HS-27A (cell line): ENCODE data around the gene TBCK.

Source experiments
- DNase-seq: peaks from one replicate; pipeline ENCODE4 v3.0.0-alpha.2; 2012; ENCODE audit warnings: low read depth, missing footprints

Gene TBCK

GRCh38 chr4:106038908-106039307, 277.1 kb downstream of the TBCK start:
- DNase-seq: no peak

- no peak for DNase-seq
Measured at GRCh38 chr4:106038012-106038411, 278.0 kb downstream of the TBCK start.

- DNase-seq: no peak
Measured at GRCh38 chr4:106036848-106037247, 279.2 kb downstream of the TBCK start.

GRCh38 chr4:106036334-106036733, 279.7 kb downstream of the TBCK start:
- no peak for DNase-seq

- DNase-seq: no peak
Measured at GRCh38 chr4:106035204-106035603, 280.8 kb downstream of the TBCK start.

DNA sequence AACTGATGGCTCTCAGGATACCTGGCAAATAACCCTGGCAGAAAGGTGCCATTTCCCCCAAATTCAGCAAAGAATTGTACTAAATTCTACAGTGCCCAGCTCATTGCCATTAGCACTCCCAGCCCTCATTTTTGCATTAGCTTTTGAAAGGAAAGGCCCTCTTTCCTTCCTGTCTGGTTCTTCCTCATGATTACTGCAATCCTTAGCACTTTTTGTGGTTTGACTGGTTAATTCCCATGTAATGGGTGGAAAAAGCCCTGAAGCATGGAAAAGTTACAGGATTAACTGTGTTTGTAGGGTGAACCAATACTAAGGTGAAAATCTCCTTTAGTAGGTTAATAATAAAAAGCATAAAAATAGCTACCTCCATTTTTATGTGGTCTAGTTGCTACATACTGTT, 281.3 kb downstream of the TBCK start:
- DNase-seq: no peak

- DNase-seq: no peak
Measured at GRCh38 chr4:106034220-106034619, 281.8 kb downstream of the TBCK start.

DNA sequence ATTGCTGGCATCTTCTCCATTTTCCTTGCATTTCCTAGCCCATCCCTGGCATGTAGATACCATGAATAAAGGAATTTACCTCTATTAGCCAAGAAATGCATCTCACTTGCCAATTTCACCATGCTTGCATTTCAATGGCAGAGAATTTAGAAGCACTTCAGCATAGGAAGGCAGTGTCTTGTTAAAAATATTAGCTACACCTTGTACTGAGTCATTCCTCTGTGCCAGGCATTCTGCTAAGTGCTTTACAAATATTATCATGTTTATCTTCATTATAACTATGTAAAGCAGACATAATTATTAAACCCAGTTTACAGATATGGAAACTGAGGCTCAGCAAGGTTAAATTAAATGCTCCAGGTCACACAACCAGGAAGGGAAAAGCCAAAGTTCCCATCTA, 282.5 kb downstream of the TBCK start:
- no peak for DNase-seq

GRCh38 chr4:106032851-106033286, 283.1 kb downstream of the TBCK start:
- DNase-seq: peak; percentile 17

GRCh38 chr4:106022454-106022853, 293.6 kb downstream of the TBCK start:
- no peak for DNase-seq

GRCh38 chr4:106021737-106022410, 294.1 kb downstream of the TBCK start:
- DNase-seq: peak; percentile 5

DNA sequence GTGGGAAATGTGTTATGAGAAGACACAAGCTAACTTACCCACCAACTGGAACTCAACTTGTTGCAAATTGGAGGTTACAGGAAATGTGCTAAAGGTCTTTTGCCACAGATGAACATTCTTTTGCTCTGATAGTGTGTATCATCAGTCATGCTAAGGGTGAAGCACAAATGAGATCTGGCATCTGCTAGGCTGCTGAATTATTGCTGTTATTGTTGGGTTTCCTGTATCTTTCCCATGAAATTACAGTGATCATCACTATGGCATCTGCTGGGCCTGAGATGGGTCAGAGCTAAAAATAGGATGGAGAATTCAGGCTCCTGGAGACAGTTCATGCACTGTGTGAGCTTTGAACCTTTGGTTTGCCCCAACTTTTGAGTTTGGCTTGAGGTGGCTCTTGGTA, 296.2 kb downstream of the TBCK start:
- DNase-seq: no peak

DNA sequence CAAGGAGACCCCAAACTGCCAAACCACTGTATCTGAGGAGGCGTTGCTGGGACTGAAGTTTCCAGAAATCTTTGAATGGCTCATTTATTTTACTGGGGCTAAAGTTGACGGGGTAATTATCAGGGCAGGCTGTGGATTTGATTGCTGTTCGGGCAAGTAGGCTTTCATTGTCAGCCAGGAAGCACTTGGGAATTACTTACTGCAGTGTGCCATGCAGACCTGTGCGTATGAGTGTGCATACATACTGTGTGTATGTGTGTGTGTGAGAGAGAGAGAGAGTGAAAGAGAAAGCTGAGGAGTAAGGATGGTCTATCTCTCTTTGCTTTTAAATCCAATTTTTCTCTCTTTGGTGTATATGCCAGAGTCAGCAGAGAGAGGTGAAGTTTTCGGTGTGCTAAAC, 298.0 kb downstream of the TBCK start:
- no peak for DNase-seq

DNA sequence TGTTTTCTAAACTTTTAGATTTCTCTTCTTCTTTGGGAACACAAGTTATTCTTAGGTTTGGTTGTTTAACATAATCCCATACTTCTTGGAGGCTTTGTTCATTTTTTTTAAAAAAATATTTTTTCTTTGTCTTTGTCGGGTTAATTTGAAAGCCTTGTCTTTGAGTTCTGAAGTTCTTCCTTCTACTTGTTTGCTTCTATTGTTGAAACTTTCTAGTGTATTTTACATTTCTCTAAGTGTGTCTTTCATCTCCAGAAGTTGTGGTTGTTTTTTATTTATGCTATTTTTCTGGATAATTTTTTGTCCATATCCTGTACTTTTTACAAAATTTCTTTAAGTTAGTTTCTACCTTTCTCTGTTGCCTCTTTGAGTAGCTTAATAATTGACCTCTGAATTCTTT, 304.6 kb downstream of the TBCK start:
- no peak for DNase-seq

- DNase-seq: no peak
Measured at GRCh38 chr4:106010761-106011160, 305.2 kb downstream of the TBCK start.

DNA sequence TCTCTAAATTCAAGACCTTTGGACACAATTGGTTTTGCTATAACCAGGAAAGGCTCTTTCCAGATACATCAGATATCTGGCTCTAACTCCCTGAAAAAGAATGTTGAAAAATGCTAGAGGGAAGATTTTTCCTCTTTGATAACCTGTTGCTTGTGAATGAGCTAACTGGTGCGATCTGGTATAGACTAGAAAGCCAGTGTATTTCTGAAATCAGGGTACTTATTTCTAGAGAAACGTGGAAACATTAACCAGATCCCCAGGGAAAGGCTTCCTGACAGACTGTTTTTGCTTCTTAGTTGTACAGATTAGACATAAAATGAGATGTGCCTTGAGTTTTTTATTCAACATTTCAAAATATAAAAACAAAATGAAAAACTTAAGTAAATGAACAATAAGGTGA, 313.0 kb downstream of the TBCK start:
- no peak for DNase-seq

DNA sequence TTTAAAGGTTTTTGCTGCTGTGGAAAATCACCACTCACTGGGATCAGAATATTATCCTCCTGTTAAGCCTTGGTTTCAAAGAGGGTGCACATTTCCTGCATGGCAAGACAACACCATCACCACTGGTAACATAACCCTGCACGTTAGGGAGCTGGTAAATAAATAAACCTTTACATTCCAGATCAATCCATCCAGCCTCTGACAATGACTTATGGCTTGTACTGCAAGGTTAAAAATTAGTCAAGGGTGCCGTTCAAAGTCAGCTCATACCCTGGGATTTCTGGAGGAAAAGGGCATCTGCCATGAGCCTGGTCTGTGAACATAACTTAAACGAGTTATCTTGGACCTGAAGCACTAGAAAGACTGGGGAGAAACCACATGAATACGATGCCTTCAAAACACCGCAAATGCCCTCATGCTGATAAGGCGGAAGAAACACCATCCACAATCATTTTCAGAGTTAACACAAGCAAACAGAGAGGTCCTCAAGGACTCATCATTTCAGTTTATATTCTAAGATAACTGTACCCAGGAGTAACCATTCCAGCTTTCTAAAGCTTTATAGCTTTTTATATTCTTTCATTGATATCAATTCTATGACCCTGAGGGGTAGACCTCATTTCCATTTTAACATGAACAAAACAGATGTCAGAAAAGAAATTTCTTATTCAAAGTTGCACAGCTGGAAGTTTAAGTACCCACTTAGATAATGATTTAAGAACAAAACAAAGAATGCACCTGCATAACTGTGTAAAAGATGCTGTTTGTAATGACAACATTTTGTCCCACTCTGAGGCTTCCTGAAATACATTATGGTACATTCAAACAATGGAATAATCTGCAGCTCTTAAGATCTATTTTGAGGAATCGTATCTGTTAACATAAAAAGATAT, 317.6 kb downstream of the TBCK start:
- DNase-seq: no peak

GRCh38 chr4:105996845-105997244, 319.2 kb downstream of the TBCK start:
- no peak for DNase-seq

GRCh38 chr4:105994841-105995501, 321.0 kb downstream of the TBCK start:
- no peak for DNase-seq

DNA sequence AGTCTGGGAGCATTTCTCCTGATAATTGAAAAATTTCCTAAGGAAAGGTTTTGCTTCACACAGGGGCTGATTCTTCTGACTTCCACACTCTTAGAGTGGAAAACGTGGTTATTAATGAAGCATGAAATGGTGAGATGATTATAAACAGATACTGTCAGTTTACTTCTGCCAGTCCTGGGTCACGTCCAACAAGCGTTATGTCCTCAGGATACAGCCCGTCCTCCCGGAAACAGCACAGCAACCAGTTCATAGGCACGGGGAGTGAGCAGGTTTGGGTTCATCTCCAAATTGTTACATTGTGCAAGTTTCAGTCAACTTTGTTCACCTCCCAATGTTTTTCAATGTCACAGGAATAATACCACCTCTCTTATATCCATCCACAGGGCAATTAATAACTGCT, 321.9 kb downstream of the TBCK start:
- DNase-seq: no peak

DNA sequence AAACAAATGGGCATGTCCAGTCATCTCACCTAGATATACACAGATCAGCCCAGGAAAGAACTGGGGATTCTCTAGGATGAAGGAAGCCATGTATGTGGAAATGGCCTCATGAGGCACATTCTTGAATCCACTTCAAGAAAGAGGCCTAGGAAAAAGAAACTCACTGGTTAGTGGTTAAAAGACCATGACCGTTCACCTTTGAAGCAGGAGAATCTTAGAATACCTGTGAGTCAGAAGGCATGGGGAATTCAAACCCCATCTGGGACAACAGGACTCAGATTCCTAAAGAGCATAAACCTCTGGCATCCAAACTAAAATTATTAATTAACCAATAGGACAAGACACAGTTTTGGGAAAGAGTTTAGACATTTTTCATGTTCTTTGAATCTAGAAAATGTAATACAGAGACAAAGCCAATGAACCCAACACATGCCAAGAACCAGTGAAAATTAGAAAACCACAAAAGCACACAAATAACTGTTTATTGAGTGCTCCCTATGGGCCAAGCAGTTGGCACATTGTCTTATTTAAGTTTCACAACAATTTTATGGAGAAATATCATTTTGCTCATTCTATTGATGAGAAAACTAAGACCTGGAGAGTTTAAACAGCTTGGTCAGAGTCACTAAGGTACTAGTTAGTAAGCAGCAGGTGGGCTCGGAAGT, 323.2 kb downstream of the TBCK start:
- DNase-seq: no peak

DNA sequence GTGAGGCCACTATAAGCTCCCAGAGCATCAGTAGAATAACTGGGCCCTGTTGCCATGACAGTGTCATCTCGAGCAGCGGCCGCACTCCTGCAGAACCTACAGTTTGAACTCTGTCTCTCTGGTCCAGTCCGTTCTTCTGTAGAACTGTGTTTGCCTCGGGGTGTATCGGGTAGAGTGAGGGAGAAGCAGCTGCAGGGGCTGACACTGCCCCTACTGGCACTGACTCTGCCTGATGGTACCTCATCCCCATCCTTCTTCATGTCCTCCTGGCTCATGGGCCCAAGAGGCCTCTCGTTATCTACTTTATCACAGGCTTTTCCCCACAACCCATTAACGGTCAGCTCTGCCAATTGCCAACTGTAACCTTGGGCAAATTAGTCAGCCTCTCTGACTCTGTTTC, 324.3 kb downstream of the TBCK start:
- DNase-seq: no peak
